ENCODE results near the gene CAST.

- TF ChIP-seq CTCF (IDR thresholded peaks at IDR 0.05) (no peak), POLR2A (IDR thresholded peaks at IDR 0.05) (no peak)
Measured at GRCh38 chr5:96776621-96777020, 114.4 kb downstream of the CAST start.

Measured in lower leg skin (tissue), 3 donors.